ENCODE data around the gene PLOD2.
A peak's percentile ranks its signal among the peaks of the same experiment; 100 is the strongest.

Gene PLOD2

GRCh38 chr3:146093896-146094295 is 67.1 kb downstream of the PLOD2 start:
- DNase-seq: no peak

- no peak for DNase-seq
Measured at GRCh38 chr3:146092230-146092629, 68.8 kb downstream of the PLOD2 start.

GRCh38 chr3:146091397-146091796 is 69.6 kb downstream of the PLOD2 start:
- no peak for DNase-seq

GRCh38 chr3:146090521-146090920 is 70.5 kb downstream of the PLOD2 start:
- DNase-seq: no peak

- no peak for DNase-seq
Measured at GRCh38 chr3:146088840-146089239, 72.1 kb downstream of the PLOD2 start.

- DNase-seq: no peak
Measured at GRCh38 chr3:146087116-146087515, 73.9 kb downstream of the PLOD2 start.

- no peak for DNase-seq
Measured at GRCh38 chr3:146086211-146086610, 74.8 kb downstream of the PLOD2 start.

GRCh38 chr3:146085678-146086077 is 75.3 kb downstream of the PLOD2 start:
- no peak for DNase-seq

- DNase-seq: no peak
Measured at GRCh38 chr3:146080578-146080977, 80.4 kb downstream of the PLOD2 start.

- DNase-seq: no peak
Measured at GRCh38 chr3:146078031-146078430, 83.0 kb downstream of the PLOD2 start.

- no peak for DNase-seq
Measured at GRCh38 chr3:146077181-146077580, 83.8 kb downstream of the PLOD2 start.

GRCh38 chr3:146072824-146073223 is 88.2 kb downstream of the PLOD2 start:
- no peak for DNase-seq

GRCh38 chr3:146072061-146072460 is 88.9 kb downstream of the PLOD2 start:
- DNase-seq: no peak

- no peak for DNase-seq
Measured at GRCh38 chr3:146071632-146072031, 89.4 kb downstream of the PLOD2 start.

- no peak for DNase-seq
Measured at GRCh38 chr3:146067048-146067447, 93.9 kb downstream of the PLOD2 start.

- peak; percentile 46 to 53 for DNase-seq
Measured at GRCh38 chr3:146065573-146066006, 95.4 kb downstream of the PLOD2 start.

- no peak for DNase-seq
Measured at GRCh38 chr3:146058241-146058640, 102.7 kb downstream of the PLOD2 start.

GRCh38 chr3:146052791-146053310 is 108.1 kb downstream of the PLOD2 start:
- DNase-seq: no peak

- no peak for DNase-seq
Measured at GRCh38 chr3:146052056-146052790, 108.8 kb downstream of the PLOD2 start.

GRCh38 chr3:146050691-146051090 is 110.3 kb downstream of the PLOD2 start:
- DNase-seq: no peak

GRCh38 chr3:146047485-146047884 is 113.5 kb downstream of the PLOD2 start:
- DNase-seq: no peak

GRCh38 chr3:146044046-146044445 is 116.9 kb downstream of the PLOD2 start:
- DNase-seq: no peak

- DNase-seq: no peak
Measured at GRCh38 chr3:146040630-146041029, 120.4 kb downstream of the PLOD2 start.

- DNase-seq: no peak
Measured at GRCh38 chr3:146037697-146038096, 123.3 kb downstream of the PLOD2 start.

- no peak for DNase-seq
Measured at GRCh38 chr3:146036281-146036680, 124.7 kb downstream of the PLOD2 start.

All from AML-193 (cell line).